Upper lobe of left lung (tissue), 4 donors: ENCODE results near the gene PLK3.
A peak's percentile ranks its signal among the peaks of the same experiment; 100 is the strongest.

ENCODE experiments used
- CTCF ChIP-seq, 6 experiments: fragments of 450-650 bp in 4 of 6; fragments of 200-600 bp in 2 of 6; sonication (generic) in 2 of 6; IDR thresholded peaks; one replicate each; pipeline ENCODE4 v1.5.1; 2016 to 2019; ENCODE audit warnings: antibody characterized with exemption in 6 of 6
- POLR2A ChIP-seq, 4 donors: fragments of 450-650 bp; IDR thresholded peaks; one replicate each; pipeline ENCODE4 v1.5.1; 2016 to 2017; ENCODE audit warnings: antibody characterized with exemption in 4 of 4, mild to moderate bottlenecking in 2 of 4
- POLR2AphosphoS5 ChIP-seq, 2 donors: sonication (generic); formaldehyde crosslinking; IDR thresholded peaks; one replicate each; pipeline ENCODE4 v1.5.1; 2017; ENCODE audit warnings: antibody characterized with exemption in 2 of 2

GRCh38 chr1:44810101-44810761 is 10.1 kb downstream of the PLK3 start:
- no peak for TF ChIP-seq CTCF (IDR thresholded peaks at IDR 0.05)
- TF ChIP-seq POLR2A (IDR thresholded peaks at IDR 0.05) = no peak
- TF ChIP-seq POLR2AphosphoS5 (IDR thresholded peaks at IDR 0.05) = peak in 1 of 2 donors; percentile 4
